Transverse colon (tissue), 4 donors: ENCODE data around the gene GPR107.

Source experiments
- EP300 ChIP-seq: sonication (generic); formaldehyde crosslinking; IDR thresholded peaks from one replicate; pipeline ENCODE4 v1.6.1; 2017; ENCODE audit warnings: antibody characterized with exemption, low read depth
- POLR2A ChIP-seq: fragments of 450-650 bp; IDR thresholded peaks from one replicate; pipeline ENCODE4 v1.6.1; 2016; ENCODE audit warnings: antibody characterized with exemption, mild to moderate bottlenecking, moderate library complexity
- POLR2AphosphoS5 ChIP-seq, 3 donors: sonication (generic); formaldehyde crosslinking; IDR thresholded peaks; one replicate each; pipeline ENCODE4 v1.6.1; 2016; ENCODE audit warnings: antibody characterized with exemption in 3 of 3
- TF ChIP-seq, protein P1 (sequence below), 5 experiments: fragments of 200-600 bp in 3 of 5; fragments of 450-650 bp in 2 of 5; sonication (generic) in 3 of 5; IDR thresholded peaks; 1 replicate in 2 of 5; 2 replicates in 3 of 5; pipeline ENCODE4 v1.5.1; 2016 to 2017; ENCODE audit warnings: antibody characterized with exemption in 5 of 5, inconsistent platforms in 3 of 5, mild to moderate bottlenecking in 2 of 5, moderate library complexity in 1 of 5

DNA sequence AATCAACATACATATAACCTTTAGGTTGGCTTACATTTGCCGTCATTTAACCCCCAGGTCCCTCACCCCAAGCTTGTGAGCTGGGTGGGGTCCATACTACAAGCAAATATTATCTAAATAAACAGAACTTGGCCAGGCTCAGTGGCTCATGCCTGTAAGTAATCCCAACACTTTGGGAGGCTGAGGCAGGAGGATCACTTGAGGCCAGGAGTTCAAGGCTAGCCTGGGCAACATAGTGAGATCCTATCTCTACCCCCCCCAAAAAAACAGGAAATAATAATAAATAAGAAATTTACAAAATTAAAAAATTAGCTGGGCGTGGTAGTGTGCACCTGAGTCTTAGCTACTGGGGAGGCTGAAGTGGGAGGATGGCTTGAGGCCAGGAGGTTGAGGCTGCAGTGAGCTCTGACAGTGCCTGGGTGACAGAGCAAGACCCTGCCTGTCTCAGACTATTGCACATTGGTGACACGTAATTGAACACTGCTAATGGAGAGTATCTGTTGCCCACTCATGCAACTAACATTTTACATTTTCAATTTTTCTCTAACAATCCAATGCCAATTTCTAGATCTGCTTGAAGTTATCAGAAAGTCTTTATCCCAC, 29.6 kb upstream of the GPR107 start:
- TF ChIP-seq, protein P1, sequence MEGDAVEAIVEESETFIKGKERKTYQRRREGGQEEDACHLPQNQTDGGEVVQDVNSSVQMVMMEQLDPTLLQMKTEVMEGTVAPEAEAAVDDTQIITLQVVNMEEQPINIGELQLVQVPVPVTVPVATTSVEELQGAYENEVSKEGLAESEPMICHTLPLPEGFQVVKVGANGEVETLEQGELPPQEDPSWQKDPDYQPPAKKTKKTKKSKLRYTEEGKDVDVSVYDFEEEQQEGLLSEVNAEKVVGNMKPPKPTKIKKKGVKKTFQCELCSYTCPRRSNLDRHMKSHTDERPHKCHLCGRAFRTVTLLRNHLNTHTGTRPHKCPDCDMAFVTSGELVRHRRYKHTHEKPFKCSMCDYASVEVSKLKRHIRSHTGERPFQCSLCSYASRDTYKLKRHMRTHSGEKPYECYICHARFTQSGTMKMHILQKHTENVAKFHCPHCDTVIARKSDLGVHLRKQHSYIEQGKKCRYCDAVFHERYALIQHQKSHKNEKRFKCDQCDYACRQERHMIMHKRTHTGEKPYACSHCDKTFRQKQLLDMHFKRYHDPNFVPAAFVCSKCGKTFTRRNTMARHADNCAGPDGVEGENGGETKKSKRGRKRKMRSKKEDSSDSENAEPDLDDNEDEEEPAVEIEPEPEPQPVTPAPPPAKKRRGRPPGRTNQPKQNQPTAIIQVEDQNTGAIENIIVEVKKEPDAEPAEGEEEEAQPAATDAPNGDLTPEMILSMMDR (IDR thresholded peaks at IDR 0.05) = no peak
- no peak for TF ChIP-seq POLR2A
- no peak for TF ChIP-seq EP300
- no peak for TF ChIP-seq POLR2AphosphoS5 (IDR thresholded peaks at IDR 0.05)
